Upper lobe of right lung (tissue), 1 donor: ENCODE data around the gene APBB3. TPM values are rescaled to one million over a fixed set of nuclear protein-coding genes. Genes with fewer than 3 reads are reported as not detected.

Source experiments
- ATAC-seq: fragments of 200-7000 bp; cut with Tn5 transposase; one replicate; pipeline ENCODE4 v1.9.1; 2020; ENCODE audit warnings: mild to moderate bottlenecking, moderate library complexity
- DNase-seq: peaks from one replicate; pipeline ENCODE4 v3.0.0-alpha.2; 2020
- H3K27ac ChIP-seq: fragments of 200-600 bp; one replicate; pipeline ENCODE4 v1.8.0; 2022
- H3K27me3 ChIP-seq: fragments of 200-600 bp; one replicate; pipeline ENCODE4 v1.8.0; 2022; ENCODE audit warnings: mild to moderate bottlenecking
- H3K36me3 ChIP-seq: fragments of 200-600 bp; one replicate; pipeline ENCODE4 v1.8.0; 2022
- H3K4me1 ChIP-seq: fragments of 200-600 bp; one replicate; pipeline ENCODE4 v1.8.0; 2022
- H3K4me3 ChIP-seq: fragments of 200-600 bp; one replicate; pipeline ENCODE4 v1.8.0; 2022; ENCODE audit warnings: mild to moderate bottlenecking
- H3K9me3 ChIP-seq: fragments of 200-600 bp; one replicate; pipeline ENCODE4 v1.8.0; 2022
- intact Hi-C: fragments of 100-400 bp; cut with DNase I; formaldehyde crosslinking; loops from one replicate; pipeline ENCODE4 v1.11.0; 2022
- total RNA-seq: library from RNA; stranded (reverse); fragmentation: NEBNext Ultra II Directional; extraction: Animal tissue kit (Norgen Biotek cat#: 25700); gene quantifications from one replicate; pipeline ENCODE4 v1.2.1, GENCODE V29; 2021
- TF ChIP-seq, protein P1 (sequence below): fragments of 200-600 bp; IDR thresholded peaks from one replicate; pipeline ENCODE4 v1.8.0; 2022; ENCODE audit warnings: antibody characterized with exemption
- donor health status: DM: no; HTN: yes; CAD: no; lungs with severe emphysema.

The APBB3 gene
- total RNA-seq, 1 donor from 2014 or later: 25.8 TPM

DNA sequence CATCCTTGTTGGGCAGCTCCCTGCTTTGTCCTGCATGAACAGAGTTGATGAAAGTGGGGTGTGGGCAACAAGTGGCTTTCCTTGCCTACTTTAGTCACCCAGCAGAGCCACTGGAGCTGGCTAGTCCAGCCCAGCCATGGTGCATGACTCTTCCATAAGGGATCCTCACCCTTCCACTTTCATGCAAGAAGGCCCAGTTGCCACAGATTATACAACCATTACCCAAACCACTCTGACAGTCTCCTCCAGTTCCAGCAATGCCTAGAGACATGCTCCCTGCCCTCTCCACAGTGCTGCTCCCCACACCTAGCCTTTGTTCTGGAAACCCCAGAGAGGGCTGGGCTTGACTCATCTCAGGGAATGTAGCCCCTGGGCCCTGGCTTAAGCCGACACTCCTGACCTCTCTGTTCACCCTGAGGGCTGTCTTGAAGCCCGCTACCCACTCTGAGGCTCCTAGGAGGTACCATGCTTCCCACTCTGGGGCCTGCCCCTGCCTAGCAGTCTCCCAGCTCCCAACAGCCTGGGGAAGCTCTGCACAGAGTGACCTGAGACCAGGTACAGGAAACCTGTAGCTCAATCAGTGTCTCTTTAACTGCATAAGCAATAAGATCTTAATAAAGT is 4.2 kb upstream of the APBB3 start:
- Histone ChIP-seq H3K4me3 (no peak overlapping the region), H3K36me3 (peaks cover 17% of the 10 kb centered on the region), H3K27me3 (no peaks in the 10 kb centered on the region), H3K27ac (peak overlapping the region; percentile 86), H3K9me3 (no peaks in the 10 kb centered on the region), H3K4me1 (peaks cover 50% of the 10 kb centered on the region)
- intact Hi-C loops: loop anchor here (10.0 kb wide), 1 partner anchor 66 kb away; the partner anchor contains the start of genes CD14 and TMCO6
- ATAC-seq (no peak), DNase-seq (peak; percentile 38)
- TF ChIP-seq, protein P1, sequence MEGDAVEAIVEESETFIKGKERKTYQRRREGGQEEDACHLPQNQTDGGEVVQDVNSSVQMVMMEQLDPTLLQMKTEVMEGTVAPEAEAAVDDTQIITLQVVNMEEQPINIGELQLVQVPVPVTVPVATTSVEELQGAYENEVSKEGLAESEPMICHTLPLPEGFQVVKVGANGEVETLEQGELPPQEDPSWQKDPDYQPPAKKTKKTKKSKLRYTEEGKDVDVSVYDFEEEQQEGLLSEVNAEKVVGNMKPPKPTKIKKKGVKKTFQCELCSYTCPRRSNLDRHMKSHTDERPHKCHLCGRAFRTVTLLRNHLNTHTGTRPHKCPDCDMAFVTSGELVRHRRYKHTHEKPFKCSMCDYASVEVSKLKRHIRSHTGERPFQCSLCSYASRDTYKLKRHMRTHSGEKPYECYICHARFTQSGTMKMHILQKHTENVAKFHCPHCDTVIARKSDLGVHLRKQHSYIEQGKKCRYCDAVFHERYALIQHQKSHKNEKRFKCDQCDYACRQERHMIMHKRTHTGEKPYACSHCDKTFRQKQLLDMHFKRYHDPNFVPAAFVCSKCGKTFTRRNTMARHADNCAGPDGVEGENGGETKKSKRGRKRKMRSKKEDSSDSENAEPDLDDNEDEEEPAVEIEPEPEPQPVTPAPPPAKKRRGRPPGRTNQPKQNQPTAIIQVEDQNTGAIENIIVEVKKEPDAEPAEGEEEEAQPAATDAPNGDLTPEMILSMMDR: no peak

DNA sequence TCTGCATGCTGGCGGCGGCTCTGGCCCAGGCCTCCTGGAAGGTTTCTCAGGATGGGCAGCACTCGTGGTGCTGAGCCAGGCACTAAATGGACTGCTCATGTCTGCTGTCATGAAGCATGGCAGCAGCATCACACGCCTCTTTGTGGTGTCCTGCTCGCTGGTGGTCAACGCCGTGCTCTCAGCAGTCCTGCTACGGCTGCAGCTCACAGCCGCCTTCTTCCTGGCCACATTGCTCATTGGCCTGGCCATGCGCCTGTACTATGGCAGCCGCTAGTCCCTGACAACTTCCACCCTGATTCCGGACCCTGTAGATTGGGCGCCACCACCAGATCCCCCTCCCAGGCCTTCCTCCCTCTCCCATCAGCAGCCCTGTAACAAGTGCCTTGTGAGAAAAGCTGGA is 3.5 kb upstream of the APBB3 start:
- intact Hi-C loops: loop anchor here (10.0 kb wide), 1 partner anchor 67 kb away; the partner anchor contains the start of genes CD14 and TMCO6
- no peak overlapping the region for H3K4me3 ChIP-seq
- no peaks in the 10 kb centered on the region for H3K9me3 ChIP-seq
- DNase-seq (peak; percentile 62), ATAC-seq (no peak)
- H3K27ac ChIP-seq: peak overlapping the region; percentile 86
- H3K4me1 ChIP-seq: peaks cover 53% of the 10 kb centered on the region
- H3K27me3 ChIP-seq: no peaks in the 10 kb centered on the region
- TF ChIP-seq, protein P1: no peak
- peaks cover 17% of the 10 kb centered on the region for H3K36me3 ChIP-seq

GRCh38 chr5:140567136-140567818 is 2.9 kb upstream of the APBB3 start:
- intact Hi-C loops: loop anchor here (10.0 kb wide), 1 partner anchor 68 kb away; the partner anchor contains the start of genes CD14 and TMCO6
- Histone ChIP-seq H3K27me3 (no peaks in the 10 kb centered on the region), H3K4me3 (no peak overlapping the region), H3K4me1 (peaks cover 52% of the 10 kb centered on the region), H3K9me3 (no peaks in the 10 kb centered on the region), H3K36me3 (peaks cover 17% of the 10 kb centered on the region), H3K27ac (no peak overlapping the region)
- ATAC-seq (no peak), DNase-seq (peak; percentile 67)
- TF ChIP-seq, protein P1: no peak

DNA sequence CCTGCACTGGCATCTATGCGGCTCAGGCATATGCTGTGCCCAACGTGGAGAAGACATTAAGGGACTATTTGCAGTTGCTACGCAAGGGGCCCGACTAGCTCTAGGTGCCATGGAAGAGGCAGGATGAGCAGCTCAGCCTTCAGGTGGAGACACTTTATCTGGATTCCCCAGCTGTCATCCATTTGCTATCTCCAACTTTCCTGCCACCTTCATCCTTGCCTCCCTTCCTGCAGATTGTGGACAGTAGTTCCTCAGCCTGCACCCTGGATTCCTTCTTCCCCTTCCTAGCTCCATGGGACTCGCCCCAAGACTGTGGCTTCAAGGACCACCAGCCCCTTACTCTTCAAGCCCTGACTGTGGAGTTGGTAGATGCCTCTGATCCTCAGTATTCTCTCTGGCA is 2.3 kb upstream of the APBB3 start:
- DNase-seq: no peak
- TF ChIP-seq, protein P1: no peak
- H3K4me1 ChIP-seq: peaks cover 46% of the 10 kb centered on the region

GRCh38 chr5:140565780-140566095 is 1.3 kb upstream of the APBB3 start:
- intact Hi-C loops: loop anchor here (10.0 kb wide), 1 partner anchor 69 kb away; the partner anchor contains the start of genes CD14 and TMCO6
- Histone ChIP-seq H3K9me3 (no peaks in the 10 kb centered on the region), H3K4me1 (peaks cover 41% of the 10 kb centered on the region), H3K4me3 (peak overlapping the region; percentile 72), H3K36me3 (peaks cover 25% of the 10 kb centered on the region), H3K27me3 (no peaks in the 10 kb centered on the region), H3K27ac (peak overlapping the region; percentile 96)
- TF ChIP-seq, protein P1: no peak
- ATAC-seq (peak; percentile 22), DNase-seq (peak; percentile 67)

More for the DNA sequence above, 2.3 kb upstream of the APBB3 start:
- intact Hi-C loops: loop anchor here (10.0 kb wide), 1 partner anchor 68 kb away; the partner anchor contains the start of genes CD14 and TMCO6
- no peaks in the 10 kb centered on the region for H3K9me3 ChIP-seq
- H3K4me3 ChIP-seq: no peak overlapping the region
- no peak for ATAC-seq
- H3K36me3 ChIP-seq: peaks cover 21% of the 10 kb centered on the region
- H3K27ac ChIP-seq: no peak overlapping the region
- H3K27me3 ChIP-seq: no peaks in the 10 kb centered on the region
